CD14-positive monocyte (primary cell): ENCODE results near the gene PLA2G2F. TPM values are rescaled to one million over a fixed set of nuclear protein-coding genes. Genes with fewer than 3 reads are reported as not detected.

Source experiments
- DNase-seq, 3 donors: peaks; one replicate each; pipeline ENCODE4 v3.0.0-alpha.2; 2011 to 2022
- H2AFZ ChIP-seq: 2 replicates; pipeline ENCODE4 v1.6.0; 2012; ENCODE audit warnings: mild to moderate bottlenecking, low read depth, low read length, inconsistent platforms; ENCODE audit not compliant: insufficient read depth, poor library complexity, severe bottlenecking
- H3K27ac ChIP-seq, 2 donors: 1 replicate in 1 of 2; 2 replicates in 1 of 2; pipeline ENCODE4 v1.5.1; 2012 to 2013; ENCODE audit warnings: low read length in 2 of 2, control low read depth in 1 of 2, inconsistent platforms in 1 of 2, low read depth in 1 of 2, mild to moderate bottlenecking in 1 of 2
- H3K27me3 ChIP-seq, 2 donors: one replicate each; pipeline versions ENCODE4 v1.6.0 to v1.6.1; 2011 to 2013; ENCODE audit warnings: low read length in 2 of 2; ENCODE audit not compliant: control insufficient read depth in 2 of 2, insufficient read depth in 2 of 2
- H3K36me3 ChIP-seq, 2 donors: replicated peaks in 1 of 2; 1 replicate in 1 of 2; 2 replicates in 1 of 2; pipeline versions ENCODE4 v1.5.1 to v1.6.1; 2012 to 2013; ENCODE audit warnings: low read length in 2 of 2, control low read depth in 1 of 2, inconsistent platforms in 1 of 2, mild to moderate bottlenecking in 1 of 2; ENCODE audit not compliant: insufficient read depth in 2 of 2, control insufficient read depth in 1 of 2
- H3K4me1 ChIP-seq, 2 donors: 1 replicate in 1 of 2; 2 replicates in 1 of 2; pipeline versions ENCODE4 v1.5.1 to v1.6.1; 2012 to 2013; ENCODE audit warnings: low read length in 2 of 2, control low read depth in 1 of 2, inconsistent platforms in 1 of 2, mild to moderate bottlenecking in 1 of 2, moderate library complexity in 1 of 2; ENCODE audit not compliant: insufficient read depth in 2 of 2, control insufficient read depth in 1 of 2
- H3K4me2 ChIP-seq: replicated peaks from 2 replicates; pipeline ENCODE3; 2012; ENCODE audit warnings: low read length, moderate library complexity, mild to moderate bottlenecking; ENCODE audit not compliant: poor library complexity, severe bottlenecking; ENCODE audit errors: extremely low read depth
- H3K4me3 ChIP-seq, 3 experiments: fragments of 200-600 bp in 1 of 3; sonication (generic) in 1 of 3; replicated peaks in 1 of 3; 1 replicate in 2 of 3; 2 replicates in 1 of 3; pipeline ENCODE4 v1.5.1; 2011 to 2013; ENCODE audit warnings: low read length in 3 of 3, mild to moderate bottlenecking in 3 of 3, control low read depth in 2 of 3, low read depth in 2 of 3, inconsistent platforms in 1 of 3, moderate library complexity in 1 of 3
- H3K79me2 ChIP-seq: 2 replicates; pipeline ENCODE4 v1.6.0; 2012; ENCODE audit warnings: mild to moderate bottlenecking, control low read depth, inconsistent platforms, low read length, moderate library complexity; ENCODE audit not compliant: insufficient read depth
- H3K9ac ChIP-seq: 2 replicates; pipeline ENCODE4 v1.6.0; 2017; ENCODE audit warnings: low read length, mild to moderate bottlenecking; ENCODE audit not compliant: insufficient read depth, poor library complexity, severe bottlenecking
- H3K9me3 ChIP-seq, 2 donors: replicated peaks in 1 of 2; 1 replicate in 1 of 2; 2 replicates in 1 of 2; pipeline versions ENCODE4 v1.5.1 to v1.6.1; 2012 to 2013; ENCODE audit warnings: low read length in 2 of 2, control low read depth in 1 of 2; ENCODE audit not compliant: control insufficient read depth in 1 of 2, insufficient read depth in 1 of 2
- H4K20me1 ChIP-seq: 2 replicates; pipeline ENCODE4 v1.6.0; 2012; ENCODE audit warnings: mild to moderate bottlenecking, low read length, control low read depth, moderate library complexity; ENCODE audit not compliant: insufficient read depth
- H3K27ac Mint-ChIP-seq, 7 donors: one replicate each; pipeline ENCODE4 v1.8.0; 2020; ENCODE audit warnings: mild to moderate bottlenecking in 7 of 7, mixed read lengths in 7 of 7, moderate library complexity in 6 of 7, inconsistent platforms in 2 of 7
- H3K27me3 Mint-ChIP-seq, 3 donors: one replicate each; pipeline ENCODE4 v1.8.0; 2021 to 2022; ENCODE audit warnings: low read depth in 3 of 3, mild to moderate bottlenecking in 3 of 3, mixed read lengths in 3 of 3, moderate library complexity in 3 of 3, inconsistent platforms in 1 of 3
- H3K36me3 Mint-ChIP-seq, 2 donors: one replicate each; pipeline ENCODE4 v1.8.0; 2020; ENCODE audit warnings: mixed read lengths in 2 of 2, inconsistent platforms in 1 of 2, mild to moderate bottlenecking in 1 of 2
- H3K4me1 Mint-ChIP-seq: one replicate; pipeline ENCODE4 v1.8.0; 2020; ENCODE audit warnings: mild to moderate bottlenecking, mixed read lengths
- H3K4me3 Mint-ChIP-seq, 2 donors: one replicate each; pipeline ENCODE4 v1.8.0; 2020; ENCODE audit warnings: mild to moderate bottlenecking in 2 of 2, mixed read lengths in 2 of 2, moderate library complexity in 1 of 2
- H3K9me3 Mint-ChIP-seq, 7 donors: one replicate each; pipeline ENCODE4 v1.8.0; 2020 to 2022; ENCODE audit warnings: mixed read lengths in 7 of 7, mild to moderate bottlenecking in 6 of 7, moderate library complexity in 6 of 7, inconsistent platforms in 2 of 7
- CTCF ChIP-seq: fragments of 200-600 bp; IDR thresholded peaks from one replicate; pipeline ENCODE4 v1.8.0; 2022; ENCODE audit warnings: antibody characterized with exemption, mild to moderate bottlenecking
- WGBS: methylation state at CpG from one replicate; pipeline ENCODE4 v1.1.5; 2013; ENCODE audit warnings: missing lambda C conversion rate; ENCODE audit not compliant: insufficient coverage; 5-methylcytosine and 5-hydroxymethylcytosine counted together
- intact Hi-C, 2 donors: fragments of 100-400 bp; cut with micrococcal nuclease; formaldehyde crosslinking; loops; one replicate each; pipeline versions ENCODE4 v1.15.0 to v1.15.1; 2023
- polyA plus RNA-seq, 3 donors: library from polyadenylated mRNA; depleted of rRNA in 1 of 3; unstranded in 2 of 3; stranded (reverse) in 1 of 3; fragments of 300-500 nt in 2 of 3; fragments of >200 nt in 1 of 3; fragmentation: Illumina TruSeq in 2 of 3; gene quantifications; 1 replicate in 2 of 3; 2 replicates in 1 of 3; pipeline ENCODE4 v1.2.3, GENCODE V29; 2012 to 2021

Gene PLA2G2F
- polyA plus RNA-seq, 3 donors: not detected

- H3K27ac ChIP-seq: no peak overlapping the region
- H3K9ac ChIP-seq: no peak overlapping the region
- H3K4me1 Mint-ChIP-seq: peaks cover 3% of the 10 kb centered on the region
- no peak overlapping the region for H2AFZ ChIP-seq
- no peak overlapping the region for H3K4me3 ChIP-seq
- no peaks in the 10 kb centered on the region for H4K20me1 ChIP-seq
- no peaks in the 10 kb centered on the region for H3K9me3 Mint-ChIP-seq
- H3K4me3 Mint-ChIP-seq: no peak overlapping the region
- no peaks in the 10 kb centered on the region for H3K4me1 ChIP-seq
- no peak overlapping the region for H3K4me2 ChIP-seq
- DNase-seq: no peak
- no peaks in the 10 kb centered on the region for H3K36me3 Mint-ChIP-seq
- H3K9me3 ChIP-seq: no peaks in the 10 kb centered on the region
- H3K79me2 ChIP-seq: no peaks in the 10 kb centered on the region
- intact Hi-C loops: loop anchor here (2.0 to 5.0 kb wide), 3 partner anchors 92 to 275 kb away; partner anchors contain the start of gene PLA2G2E (in 1 of the 2)
- H3K27ac Mint-ChIP-seq: no peak overlapping the region
- H3K27me3 Mint-ChIP-seq: peaks cover 20 to 38% (median 38%) of the 10 kb centered on the region in 3 donors
- H3K27me3 ChIP-seq: peaks cover 3 to 6% of the 10 kb centered on the region in 2 donors
- WGBS: 92% methylated on average over 2 of the region's 2 CpGs
- TF ChIP-seq CTCF: no peak
- no peaks in the 10 kb centered on the region for H3K36me3 ChIP-seq
Measured at GRCh38 chr1:20194224-20194623, 55.1 kb downstream of the PLA2G2F start.

- peaks cover 3 to 5% of the 10 kb centered on the region in 2 donors for H3K27me3 ChIP-seq
- no peaks in the 10 kb centered on the region for H3K79me2 ChIP-seq
- intact Hi-C loops: loop anchor here (2.0 to 5.0 kb wide), 3 partner anchors 93 to 276 kb away; partner anchors contain the start of gene PLA2G2E (in 1 of the 2)
- no peak overlapping the region for H3K4me2 ChIP-seq
- Mint-ChIP-seq H3K27ac (no peak overlapping the region), H3K4me1 (peaks cover 3% of the 10 kb centered on the region), H3K4me3 (peak overlapping the region in 1 of 2 donors; percentile 9), H3K27me3 (peaks cover 21 to 36% (median 33%) of the 10 kb centered on the region in 3 donors), H3K36me3 (no peaks in the 10 kb centered on the region), H3K9me3 (peaks cover 0 to 2% (median 0%) of the 10 kb centered on the region in 7 donors)
- no peak overlapping the region for H3K4me3 ChIP-seq
- no peaks in the 10 kb centered on the region for H4K20me1 ChIP-seq
- DNase-seq: peak; percentile 11 to 32 (median 18)
- no peak overlapping the region for H2AFZ ChIP-seq
- no peaks in the 10 kb centered on the region for H3K9me3 ChIP-seq
- H3K9ac ChIP-seq: no peak overlapping the region
- H3K36me3 ChIP-seq: no peaks in the 10 kb centered on the region
- peak; percentile 76 for TF ChIP-seq CTCF
- H3K27ac ChIP-seq: no peak overlapping the region
- H3K4me1 ChIP-seq: no peaks in the 10 kb centered on the region
- WGBS: 15% methylated on average over 10 of the region's 15 CpGs
Measured at GRCh38 chr1:20194757-20195461, 55.8 kb downstream of the PLA2G2F start.
